HG03060 (cell line): ENCODE results near the gene RPL28.
A peak's percentile ranks its signal among the peaks of the same experiment; 100 is the strongest.

Experiments used
- ATAC-seq: cut with Tn5 transposase; IDR thresholded peaks from one replicate; pipeline ENCODE4 v1.9.1; 2021; ENCODE audit warnings: low read depth, moderate number of reproducible peaks; ENCODE audit not compliant: unreplicated experiment

RPL28 gene

DNA sequence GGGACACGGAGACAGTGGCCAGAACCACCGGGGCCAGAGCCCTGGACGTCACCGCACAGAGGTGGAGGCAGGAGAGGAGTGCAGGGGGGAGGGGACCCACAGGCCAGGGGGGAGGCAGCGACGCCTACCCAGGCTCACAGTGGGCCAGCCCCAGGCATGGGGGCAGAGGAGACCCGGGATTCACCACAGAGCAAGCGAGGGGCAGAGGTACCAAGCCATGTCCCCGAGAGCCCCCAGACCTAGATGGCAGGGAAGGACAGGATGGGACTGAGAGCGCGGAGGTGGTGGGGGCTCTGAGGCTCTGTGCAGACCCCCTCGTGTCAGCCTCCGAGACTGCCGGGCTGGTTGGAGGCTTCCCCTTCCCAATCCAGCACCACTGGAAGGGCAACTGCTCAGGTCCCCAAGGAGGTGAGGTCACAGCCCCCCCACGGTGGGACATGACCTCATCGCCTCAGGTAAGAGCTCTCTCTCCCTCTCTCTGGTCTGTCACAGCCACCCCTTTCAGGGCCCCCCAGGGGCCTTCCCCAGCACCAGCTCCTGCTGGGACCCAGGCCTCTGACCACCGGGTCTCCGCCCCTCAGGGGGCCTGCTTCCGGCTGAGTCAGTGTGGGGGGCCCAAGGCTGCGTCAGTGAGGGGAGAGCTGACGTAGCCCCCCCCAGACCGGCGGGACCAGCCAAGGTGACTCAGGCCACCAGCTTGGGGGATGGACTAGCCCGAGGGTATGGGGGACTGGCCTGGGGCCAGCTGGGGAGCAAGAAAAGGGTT lies 13.2 kb upstream of the RPL28 start:
- ATAC-seq, result no peak

GRCh38 chr19:55373306-55373992 lies 12.3 kb upstream of the RPL28 start:
- no peak for ATAC-seq

- ATAC-seq, result no peak
These were observed 11.6 kb upstream of the RPL28 start for GRCh38 chr19:55373993-55374757.

DNA sequence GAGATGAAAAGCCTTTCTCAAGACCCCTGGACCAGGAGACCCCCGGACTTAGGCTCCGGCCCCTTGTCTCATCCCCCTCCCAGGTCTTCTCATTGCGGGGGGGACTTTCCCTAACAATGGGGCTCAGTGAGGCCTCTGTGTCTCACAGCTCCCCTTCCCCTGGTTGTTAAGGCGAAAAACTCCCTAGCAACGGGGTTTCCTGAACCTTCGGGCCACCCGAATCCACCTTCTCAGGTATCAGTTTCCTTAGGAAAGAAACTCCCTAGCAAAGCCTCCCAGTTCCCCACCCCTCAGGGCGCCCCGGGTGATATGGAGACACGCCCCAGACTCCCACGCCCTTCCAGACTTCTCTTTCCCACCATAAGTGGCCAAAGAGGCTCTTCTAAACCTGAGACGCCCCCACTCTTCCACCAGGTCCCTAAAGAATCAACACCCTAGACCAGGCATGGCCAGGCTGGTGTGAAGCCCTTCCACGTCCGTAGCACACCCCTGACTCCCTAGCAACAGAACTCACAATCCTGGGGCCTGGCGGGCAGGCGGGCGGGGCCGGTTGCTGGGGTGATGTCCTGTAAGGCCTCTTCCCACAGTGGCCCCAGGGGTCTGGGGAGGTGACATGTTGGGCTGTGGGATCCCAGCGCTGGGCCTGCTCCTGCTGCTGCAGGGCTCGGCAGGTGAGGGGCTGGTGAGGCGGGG lies 9.3 kb upstream of the RPL28 start, which contains the start of gene TMEM190:
TSS of gene TMEM190 (plus strand) at position 586 of the 693 bp plus-strand sequence. CDS start at position 614, 28 bp downstream.
- no peak for ATAC-seq

- ATAC-seq, result no peak
These were observed 8.2 kb upstream of the RPL28 start for GRCh38 chr19:55377356-55378131.

DNA sequence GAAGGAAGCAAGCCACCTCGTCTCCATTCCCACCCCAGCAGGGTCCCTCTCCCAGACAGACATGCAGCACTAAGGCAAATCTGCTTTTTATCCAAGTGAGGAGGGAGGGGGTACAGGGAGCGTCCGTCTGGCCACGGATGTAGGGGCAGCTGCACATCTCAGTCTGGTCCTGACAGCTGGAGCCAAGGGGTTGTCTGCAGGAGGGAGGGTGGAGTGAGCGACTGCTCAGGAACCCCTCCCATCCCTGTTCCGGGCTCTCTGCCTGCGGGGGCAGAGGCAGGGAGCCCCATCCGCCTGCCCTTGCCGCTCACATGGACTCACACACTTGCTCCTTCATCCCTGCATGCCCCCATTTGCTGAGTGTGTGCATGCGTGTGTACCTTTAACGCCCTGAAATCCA lies 6.6 kb upstream of the RPL28 start:
- no peak for ATAC-seq

DNA sequence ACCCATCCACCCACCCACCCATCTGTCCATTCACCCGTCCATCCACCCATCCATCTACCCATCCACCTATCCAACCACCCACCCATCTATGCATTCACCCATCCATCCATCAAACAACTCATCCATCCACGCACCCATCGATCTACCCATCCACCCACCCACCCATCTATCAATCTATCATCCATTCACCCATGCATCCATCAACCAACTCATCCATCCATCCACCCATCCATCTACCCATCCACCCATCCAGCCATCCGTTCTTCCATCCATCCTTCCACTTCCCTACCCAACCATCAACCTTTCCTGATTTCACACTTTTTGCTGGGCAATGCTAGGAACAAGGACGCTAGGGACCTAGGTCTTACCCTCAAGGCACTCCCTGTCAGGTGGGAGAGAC lies 3.7 kb upstream of the RPL28 start:
- ATAC-seq, result no peak

- ATAC-seq, result no peak
These were observed 3.1 kb upstream of the RPL28 start for GRCh38 chr19:55382522-55383054.

GRCh38 chr19:55383279-55384130 lies 2.2 kb upstream of the RPL28 start:
- no peak for ATAC-seq

GRCh38 chr19:55384131-55384919 lies 1.4 kb upstream of the RPL28 start, which contains the start of gene TMEM238:
TSS of gene TMEM238 (minus strand) at chr19:55384292. CDS start at chr19:55384259, 33 bp downstream.
- ATAC-seq, result no peak

DNA sequence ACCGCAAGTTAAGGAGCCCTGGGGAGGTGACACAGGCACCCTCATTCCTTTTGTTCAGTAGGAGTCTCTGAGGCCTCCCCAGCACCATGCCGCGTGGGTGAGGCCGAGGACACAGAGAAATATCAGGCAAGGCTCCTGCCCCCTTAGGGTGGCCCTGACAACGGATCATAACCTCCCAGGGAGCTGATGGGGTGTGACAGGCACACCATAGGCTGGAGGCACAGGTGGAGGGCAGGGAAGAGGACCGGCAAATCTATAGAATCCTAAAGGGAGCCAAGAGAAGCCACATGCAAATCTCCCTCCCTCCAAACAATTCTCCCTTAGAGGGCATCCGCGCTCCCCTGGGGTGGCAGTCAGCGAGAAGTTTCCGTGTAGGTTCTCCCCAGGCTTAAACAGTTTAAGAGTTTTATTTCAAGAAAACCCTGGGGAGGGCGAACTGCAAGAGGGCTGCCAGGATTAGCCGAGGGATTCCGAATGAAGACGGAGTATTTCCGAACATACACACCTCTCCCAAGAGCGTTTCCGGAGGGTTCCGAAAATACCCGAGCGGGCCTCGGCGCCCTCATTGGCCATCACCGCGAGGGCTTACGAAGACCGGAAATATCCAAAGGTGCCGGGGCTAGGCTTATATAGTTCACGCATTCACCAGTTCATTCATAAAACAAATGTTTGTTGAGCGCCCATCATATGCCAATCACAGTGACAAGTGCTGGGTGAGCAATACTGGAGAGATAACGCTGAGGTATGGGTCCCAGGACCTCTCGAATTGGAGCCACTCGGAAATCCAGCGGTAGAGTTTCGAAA lies 610 bp upstream of the RPL28 start:
- peak; percentile 35 for ATAC-seq

- ATAC-seq, result no peak
These were observed 800 bp downstream of the RPL28 start for GRCh38 chr19:55386493-55386971.

- ATAC-seq, result no peak
These were observed 2.2 kb downstream of the RPL28 start for GRCh38 chr19:55387736-55388497.

- ATAC-seq, result no peak
These were observed 3.9 kb downstream of the RPL28 start for GRCh38 chr19:55389386-55390317.

DNA sequence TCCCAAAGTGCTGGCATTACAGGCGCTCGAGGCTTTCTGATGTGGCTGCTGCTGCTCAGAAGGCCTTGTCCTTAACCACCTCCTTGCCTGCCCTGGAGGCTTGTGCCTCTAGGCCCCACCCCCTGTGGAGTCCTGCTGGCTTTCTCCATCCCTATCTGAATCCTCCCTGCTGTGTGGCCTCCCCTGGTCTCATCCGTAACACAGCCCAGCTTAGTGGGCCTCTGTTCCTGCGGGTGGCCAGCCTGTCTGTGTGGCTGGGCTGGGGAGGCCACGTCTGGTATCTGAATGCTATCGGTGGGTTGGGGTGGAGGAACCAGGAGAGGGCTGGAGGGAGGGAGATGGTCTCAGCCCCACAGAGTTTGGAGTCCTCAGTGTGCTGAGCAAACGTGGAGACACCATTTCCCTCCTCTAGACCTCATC lies 4.7 kb downstream of the RPL28 start:
- ATAC-seq, result no peak
